ENCODE results near the gene H3-3A.
"Not testable (repeated sequence)": the region's sequence is repeated elsewhere in the genome, so short reads cannot be mapped to it uniquely, and the experiment has no call there.

Gene H3-3A

DNA sequence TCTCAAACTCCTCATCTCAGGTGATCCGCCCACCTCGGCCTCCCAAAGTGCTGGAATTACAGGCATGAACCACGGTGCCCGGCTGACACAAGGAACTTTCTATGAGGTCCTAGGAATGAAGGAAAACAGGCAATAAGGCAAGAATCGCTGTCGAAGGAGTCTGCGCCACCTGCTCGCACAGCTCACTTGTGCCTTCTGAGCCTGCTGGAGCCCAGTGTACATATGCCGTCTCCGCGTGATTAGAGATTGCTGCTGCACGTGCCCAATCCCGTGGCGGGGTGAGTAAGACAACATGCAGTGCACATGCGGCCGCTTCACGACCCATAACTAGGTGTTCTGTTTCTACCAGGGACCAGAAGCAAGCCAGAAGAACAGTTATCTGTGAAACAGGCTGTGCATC, 24.3 kb downstream of the H3-3A start:
- no peak for DNase-seq

DNA sequence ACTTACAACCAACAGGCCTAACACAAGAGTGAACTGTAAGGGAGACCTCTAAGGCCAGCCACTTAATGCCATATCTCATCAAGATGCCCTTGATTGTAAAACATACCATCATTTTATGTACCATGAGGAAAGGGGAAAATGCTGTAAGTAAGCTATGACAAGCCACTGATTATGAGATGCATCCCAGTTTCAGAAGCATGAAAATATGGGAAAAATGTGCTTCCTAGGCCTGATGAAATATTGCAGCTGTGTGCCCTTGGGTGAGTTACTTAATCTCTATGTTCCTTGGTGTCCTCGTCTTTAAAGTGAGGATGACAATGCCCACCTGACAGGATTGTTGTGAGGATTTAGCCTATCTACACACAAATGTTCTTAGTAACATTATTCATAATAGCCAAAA, 28.9 kb downstream of the H3-3A start:
- DNase-seq: no peak

DNA sequence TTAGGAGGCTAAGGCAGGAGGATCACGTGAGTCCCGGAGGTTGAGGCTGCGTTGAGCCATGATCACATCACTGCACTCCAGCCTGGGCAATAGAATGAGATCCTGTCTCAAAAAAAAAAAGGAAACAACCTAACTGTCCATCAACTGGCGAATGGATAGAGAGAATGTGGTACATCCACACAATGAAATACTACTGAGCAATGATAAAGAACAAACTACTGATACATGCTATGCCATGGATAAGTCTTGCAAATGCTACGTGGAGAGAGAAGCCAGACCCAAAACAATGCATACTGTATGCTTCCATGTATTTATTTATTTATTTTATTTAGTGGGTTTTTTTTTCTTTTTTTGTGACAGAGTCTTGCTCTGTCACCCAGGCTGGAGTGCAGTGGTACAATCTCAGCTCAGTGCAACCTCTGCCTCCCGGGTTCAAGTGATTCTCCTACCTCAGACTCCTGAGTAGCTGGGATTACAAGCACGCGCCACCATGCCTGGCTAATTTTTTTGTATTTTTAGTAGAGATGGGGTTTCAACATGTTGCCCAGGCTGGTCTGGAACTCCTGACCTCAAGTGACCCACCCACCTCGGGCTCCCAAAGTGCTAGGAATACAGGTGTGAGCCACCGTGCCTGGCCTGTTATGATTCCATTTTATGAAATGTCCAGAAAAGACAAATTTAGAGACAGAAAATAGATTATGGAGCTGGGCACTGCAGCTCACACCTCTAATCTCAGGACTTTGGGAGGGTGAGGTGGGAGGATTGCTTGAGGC, 29.7 kb downstream of the H3-3A start:
- not testable (repeated sequence) for DNase-seq

DNA sequence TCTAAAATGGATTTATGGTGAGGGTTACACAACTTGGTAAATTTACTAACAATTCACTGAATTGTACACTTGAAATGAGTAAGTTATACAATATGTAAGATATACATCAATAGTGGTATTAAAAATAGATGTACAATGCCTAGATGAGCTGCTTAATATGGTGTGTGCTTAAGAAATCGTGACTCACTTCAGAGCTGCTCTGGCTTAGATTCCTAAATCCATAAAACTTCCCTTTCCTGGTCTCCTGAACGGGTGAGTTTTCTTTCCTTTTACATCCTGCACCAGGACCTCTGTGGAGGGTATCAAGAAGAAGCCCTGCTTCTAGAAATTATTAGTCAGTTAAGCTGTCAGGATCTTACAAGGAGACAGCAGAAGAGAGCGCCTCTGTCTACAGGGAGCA, 30.4 kb downstream of the H3-3A start:
- no peak for DNase-seq

DNA sequence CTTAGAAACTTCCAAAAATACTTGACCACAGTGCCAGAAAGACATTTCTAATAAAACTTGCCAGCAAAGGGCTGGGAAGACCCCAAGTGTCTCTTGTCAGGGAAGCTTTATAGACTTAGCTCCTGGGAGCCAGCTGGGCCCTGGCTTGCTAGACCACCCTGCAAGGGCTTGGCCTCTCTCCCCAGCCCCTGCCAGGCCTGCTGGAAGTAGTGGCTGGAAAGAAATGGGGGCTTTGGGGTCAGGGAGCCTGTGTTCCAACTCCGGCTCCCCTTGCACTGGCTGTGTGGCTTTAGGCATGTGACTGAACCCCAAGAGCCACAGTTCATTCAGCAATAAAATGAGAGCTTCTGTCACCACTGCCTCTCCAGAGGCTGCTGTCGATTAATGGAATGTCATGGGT, 31.1 kb downstream of the H3-3A start:
- DNase-seq: no peak

DNA sequence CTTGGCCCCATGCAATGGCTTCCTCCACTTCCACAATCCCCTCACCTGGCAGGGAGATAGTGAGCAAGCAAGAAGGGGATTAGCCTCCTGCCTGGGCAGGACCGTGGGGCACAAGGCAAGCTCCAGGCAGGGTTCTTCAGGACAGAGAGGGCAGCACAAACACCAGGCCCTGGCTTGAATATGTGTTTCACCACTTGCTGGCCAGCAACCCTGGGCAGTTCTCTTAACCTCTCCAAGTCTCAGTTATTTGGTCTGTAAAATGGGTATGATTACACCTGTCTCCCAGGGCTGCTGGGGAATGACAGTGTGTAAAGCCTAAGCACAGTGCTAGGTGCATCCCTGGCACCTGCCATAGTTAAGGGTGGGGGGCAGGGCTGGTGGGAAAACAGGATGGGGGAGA, 31.9 kb downstream of the H3-3A start:
- DNase-seq: no peak

DNA sequence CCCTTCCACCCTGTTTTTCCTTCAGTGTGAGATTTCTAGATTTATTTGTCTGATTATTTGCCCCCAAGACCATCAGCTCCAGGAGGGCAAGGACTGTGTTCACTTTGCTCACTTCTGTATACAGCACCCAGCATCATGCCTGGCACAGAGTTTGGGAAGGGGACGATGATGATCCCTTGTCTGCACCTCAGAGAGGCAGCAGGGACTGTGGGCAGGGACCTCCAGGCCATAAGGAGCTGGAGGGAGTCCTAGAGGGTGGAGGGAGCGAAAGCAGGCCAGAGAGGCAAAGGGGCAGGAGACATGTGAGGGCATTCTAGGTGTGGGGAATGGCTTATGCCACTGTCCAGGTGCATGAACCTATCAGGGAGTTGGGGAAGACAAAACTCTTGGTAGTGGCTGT, 32.8 kb downstream of the H3-3A start:
- no peak for DNase-seq

DNA sequence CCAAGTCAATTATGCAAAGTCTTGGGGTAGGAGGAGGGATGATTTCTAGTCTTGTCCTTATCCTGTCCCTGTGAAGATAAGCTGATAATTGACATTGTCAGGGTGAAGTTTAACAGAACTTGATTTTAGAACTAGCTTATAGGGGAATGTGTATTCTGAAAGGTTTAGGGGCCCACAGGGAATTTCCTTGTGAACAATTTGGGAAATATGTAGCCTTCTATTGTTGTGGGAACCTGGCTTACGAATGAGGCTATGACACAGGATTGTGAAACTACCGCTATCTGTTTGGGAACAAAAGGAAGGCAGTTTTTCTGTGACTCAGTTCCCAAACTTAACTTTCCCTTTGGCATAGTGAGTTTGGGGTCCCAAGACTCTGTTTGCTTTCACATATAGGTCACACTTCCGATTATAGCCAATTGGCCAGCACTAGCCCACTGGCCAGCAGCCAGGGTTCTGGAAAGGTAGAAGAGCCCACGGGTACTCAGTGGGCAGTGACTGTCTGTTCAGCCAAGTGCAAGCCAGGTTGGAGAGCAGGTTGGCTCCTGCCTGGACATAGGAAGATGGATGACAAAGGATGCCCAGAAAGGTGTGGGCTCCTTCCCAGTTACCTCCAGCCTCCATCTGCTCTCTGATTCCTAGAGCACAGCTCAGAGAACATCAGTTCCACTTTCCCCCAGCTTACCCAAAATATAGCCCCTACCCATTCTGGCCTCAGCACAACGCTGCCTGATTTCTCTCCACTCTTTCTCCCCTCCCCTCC, 35.5 kb downstream of the H3-3A start:
- no peak for DNase-seq

DNA sequence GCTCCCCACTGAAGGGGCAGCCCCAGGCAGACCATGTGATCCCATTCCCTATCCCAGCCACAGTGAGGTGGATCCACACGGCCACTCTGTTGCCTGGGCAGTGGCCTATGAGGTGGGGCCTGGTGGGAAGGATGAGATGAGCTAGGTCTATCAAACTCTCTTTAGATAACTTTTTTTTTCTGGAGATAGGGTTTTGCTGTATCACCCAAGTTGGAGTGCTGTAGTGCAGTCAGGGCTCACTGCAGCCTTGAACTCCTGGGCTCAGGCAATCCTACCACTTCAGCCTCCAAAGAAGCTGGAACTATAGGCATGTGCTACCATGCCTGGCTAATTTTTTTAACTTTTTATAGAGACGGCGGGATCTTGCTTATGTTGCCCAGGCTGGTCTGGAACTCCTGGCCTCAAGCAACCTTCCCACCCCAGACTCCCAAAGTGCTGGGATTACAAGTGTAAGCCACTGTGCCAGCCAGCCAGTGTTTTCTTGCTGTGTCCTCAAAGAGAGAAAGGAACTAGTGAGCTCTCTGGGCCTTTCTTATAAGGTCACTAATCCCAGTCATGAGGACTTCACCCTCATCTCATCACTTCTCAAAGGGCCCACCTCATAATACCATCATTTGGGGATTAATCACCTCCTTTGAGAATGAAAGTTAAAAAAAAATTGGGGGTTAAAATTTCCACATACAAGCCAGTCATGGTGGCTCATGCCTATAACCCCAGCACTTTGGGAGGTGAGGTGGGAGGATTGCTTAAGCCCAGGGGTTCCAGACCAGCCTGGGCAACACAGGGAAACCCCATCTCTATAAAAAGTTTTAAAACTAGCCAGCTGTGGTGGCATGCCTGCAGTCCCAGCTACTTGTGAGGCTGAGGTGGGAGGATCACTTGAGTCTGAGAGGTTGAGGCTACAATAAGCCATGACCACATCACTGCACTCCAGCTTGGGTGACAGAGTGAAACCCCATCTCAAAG, 36.6 kb downstream of the H3-3A start:
- no peak for DNase-seq

DNA sequence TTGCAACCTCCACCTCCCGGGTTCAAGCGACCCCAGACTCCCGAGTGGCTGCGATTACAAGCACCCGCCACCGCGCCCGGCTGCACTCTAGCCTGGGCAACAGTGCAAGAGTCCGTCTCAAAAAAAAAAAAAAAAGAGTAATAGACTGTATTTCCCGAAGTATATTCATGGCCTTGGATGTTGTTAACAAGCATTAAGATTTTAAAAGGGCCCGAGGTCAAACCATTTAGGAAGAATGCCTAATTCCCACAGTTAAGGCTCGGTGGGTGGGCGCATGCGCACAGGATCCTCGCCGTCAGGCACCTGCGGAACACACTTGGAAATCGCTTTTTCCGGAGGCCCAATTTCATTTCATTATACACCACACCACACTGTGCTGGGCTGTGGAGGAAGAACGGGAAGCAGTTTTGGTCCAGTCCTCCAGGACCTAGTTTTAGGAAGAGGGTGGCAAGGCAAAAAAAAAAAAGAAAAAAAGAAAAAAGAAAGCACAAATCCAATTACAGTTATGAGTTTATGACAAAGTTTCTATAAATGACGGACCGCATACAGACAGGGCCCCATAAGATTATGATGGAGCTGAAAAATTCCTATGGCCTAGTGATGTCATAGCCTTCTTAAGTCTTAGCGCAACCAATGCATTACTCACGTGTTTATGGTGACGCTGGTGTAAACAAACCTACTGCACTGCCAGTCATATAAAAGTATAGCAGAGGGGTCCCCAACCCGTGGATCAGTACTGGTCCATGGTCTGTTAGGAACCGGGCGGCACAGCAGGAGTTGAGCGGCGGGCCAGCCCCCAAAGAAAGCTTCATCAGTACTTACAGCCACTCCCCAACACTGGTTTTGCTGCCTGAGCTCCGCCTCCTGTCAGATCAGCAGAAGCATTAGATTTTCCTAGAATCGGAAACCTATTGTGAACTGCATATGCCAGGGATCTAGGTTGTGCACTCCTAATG, 38.2 kb downstream of the H3-3A start:
- no peak for DNase-seq

DNA sequence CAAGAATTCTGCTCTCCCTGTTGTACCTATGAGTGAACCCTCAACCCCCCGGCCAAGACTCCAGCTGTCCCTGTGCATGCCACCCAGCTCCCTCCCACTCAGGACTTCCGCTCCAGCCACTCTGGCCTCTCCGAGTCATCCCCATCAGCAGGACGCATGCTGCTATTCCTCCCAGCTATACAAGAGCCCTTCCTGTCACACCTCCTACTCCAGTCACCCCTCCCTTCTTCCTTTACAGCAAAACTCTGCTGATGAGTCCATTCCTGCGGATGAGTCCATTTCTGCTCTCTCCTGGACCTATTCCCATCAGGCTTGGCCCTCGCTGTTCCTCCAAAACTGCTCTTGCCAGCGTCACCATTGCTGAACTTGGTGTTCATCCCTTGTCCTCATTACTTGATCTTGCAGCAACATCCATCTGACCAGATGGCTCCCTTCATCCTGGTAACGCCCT, 42.2 kb downstream of the H3-3A start:
- DNase-seq: no peak

DNA sequence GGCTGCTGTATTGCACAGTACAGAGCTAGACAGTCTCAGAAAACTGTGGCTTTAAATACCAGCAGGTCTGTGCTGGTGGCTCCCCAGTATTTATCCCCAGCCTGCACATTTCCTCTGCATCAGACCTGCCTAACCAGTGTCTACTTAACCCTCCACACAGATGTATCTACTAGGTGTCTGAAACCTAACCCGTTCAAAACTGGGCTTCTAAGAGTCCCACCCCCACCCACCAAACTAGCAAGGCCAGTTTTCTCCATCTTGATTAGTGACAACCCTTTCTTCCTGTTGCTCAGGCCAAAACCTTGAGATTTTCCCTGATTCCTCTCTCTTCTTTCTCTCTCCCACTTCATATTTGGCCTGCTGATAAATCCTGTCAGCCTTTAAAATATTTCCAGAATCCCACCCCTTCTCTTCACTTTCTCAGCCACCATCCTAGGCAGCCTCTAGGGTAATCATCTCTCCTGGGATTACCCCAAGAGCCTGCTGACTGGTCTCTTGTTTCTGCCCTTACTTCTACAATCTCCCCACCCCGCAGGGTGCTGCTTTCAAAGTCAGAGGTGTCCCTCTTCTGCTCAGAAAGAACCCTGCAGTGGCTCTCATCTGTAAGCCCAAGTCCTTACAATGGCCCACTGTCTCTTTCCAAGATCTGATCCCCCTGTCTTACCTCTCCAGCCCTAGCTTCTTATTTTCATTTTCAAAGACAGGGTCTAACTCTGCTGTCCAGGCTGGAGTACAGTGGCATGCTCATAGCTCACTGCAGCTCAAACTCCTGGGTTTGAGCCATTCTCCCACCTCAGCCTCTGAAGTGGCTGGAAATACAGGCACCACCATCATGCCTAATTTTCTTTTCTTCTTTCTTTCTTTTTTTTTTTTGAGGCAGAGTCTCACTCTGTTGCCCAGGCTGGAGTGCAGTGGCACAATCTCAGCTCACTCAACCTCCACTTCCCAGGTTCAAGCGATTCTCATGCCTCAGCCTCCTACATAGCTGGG, 45.2 kb downstream of the H3-3A start:
- DNase-seq: no peak

DNA sequence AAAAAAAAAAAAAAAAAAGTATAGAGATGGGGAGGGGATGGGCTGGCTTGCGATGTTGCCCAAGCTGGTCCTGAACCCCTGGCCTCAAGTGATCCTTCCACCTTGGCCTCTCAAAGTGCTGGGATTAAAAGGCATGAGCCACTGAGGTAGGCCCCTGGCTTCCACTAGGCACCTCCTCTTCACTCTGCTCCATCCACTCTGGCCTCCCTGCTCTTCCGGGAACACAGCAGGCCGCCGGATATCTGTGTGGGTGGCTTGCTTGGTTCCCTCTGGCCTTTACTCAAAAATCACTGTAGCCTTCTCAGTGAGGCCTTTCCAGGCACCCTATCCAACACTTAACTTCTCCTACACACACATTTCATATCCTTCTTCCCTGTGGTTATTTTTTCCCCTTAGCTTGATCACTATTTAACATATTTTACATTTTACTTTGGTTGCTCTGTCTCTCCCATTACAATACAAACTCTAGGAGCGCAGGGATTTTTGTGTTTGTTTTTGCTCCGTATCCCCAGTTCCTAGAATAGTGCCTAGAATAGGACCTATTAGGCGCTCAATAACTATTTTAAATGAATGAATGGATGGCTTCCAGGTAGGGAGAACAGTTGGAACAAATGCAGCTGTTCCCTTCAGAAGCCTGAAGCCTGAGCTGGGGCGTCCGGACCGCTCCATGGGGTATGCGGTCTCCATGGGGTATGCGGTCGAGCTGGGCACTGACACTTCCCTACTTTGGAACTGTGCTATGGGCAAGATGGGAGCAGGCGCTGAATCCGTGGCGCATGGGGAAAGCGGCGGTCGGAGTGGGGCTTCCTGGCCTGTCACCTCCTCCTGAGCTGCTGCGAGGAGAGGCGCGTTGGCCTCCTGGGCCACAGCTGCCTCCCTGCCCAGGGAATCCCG, 46.7 kb downstream of the H3-3A start:
- peak; percentile 70 for DNase-seq

DNA sequence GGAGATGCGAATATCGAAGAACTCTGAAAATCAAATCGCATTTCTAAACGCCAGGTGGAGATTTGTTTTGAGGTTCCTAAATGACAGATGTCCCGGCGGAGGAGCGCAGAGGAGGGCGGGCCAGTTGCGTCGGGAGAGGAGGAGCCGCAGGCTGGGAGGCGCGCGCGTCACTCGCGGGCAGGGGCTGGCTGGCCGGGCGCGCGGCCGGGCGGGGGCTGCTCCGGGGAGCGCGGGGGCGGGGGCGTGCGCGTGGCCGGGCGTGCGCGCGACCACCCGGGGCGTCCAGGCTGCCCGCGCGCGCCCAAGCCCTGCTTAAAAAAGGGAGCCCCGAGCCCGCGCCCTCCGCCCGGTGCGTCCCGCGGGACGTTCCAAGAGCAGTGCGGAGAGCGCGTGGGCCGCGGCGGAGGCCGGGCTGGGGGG, 47.3 kb downstream of the H3-3A start:
- peak; percentile 94 for DNase-seq

DNA sequence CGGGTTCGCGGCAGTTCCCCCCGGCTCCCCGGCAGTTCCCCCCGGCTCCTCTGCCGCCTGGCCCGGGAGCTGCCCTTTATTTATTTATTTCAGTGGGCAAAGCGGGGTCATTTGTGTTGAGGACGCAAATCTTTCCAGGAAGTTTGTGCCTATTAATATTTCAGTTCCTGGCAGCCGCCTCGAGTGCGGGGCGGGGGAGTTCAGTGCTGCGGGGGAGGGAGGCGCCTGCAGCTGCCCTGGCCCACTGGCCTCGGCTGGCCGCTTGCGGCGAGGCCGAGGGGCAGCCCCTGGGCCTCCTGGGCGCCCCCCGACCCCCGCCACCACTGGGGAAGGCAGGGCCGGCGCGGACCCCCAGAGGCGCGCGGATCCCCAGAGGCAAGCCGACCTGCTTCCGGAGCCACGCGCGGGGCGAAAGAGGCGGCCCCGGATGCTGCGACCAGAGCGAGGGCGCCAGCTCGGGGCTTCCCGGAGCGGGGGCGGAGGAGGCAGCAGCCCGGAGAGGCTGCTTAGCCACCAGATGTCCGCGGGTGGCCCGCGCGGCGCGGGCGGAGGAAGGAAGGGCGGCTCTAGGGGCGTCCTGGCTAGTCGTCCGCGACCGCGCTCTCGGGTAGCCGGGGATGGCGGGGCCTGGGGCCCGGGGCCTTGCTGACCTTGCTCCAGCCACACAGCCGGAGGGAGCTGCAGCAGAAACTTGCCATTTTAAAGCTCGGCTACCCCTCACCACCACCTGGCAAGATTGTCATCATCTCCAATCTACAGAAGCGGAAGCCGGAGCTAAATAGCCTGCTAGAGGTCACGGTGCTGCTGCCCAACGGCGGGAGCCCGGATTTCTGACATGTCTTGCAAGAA, 48.0 kb downstream of the H3-3A start:
- peak; percentile 87 for DNase-seq

DNA sequence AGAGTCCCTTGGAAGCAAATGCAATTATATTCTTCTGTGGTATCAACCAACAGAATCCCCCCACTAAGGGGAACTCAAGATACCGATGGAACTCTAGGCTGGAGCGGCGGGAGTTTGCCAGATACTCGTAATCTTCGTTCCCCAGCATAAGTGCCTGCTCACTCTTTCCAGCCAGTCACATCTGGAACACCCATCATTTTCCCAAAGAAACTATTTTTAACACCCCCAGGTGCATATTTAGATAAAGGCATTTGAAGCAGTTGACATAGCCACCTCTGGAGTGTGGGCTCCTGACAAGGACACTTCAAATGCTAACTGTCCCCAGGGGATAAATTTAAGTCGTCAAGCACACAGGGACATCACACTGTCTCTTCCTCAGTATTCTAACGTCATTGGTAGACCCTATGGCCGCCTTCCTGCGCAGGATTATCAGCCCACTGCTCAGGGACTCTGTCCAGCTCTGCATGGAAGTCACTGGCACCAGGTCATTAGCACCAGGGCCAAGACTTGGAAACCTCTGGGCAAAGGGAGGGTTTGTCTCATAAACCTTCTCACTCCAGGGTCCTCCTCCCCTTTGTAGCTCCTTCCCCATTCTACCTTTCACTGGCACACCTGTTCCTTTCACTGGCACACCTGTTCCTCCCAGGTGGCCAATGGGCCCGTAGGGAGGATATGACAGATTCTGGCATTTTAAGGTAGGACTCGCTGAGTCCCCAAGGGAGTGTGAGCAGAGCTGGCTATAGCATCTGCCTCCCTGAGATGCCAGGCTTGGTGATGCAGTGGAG, 48.8 kb downstream of the H3-3A start:
- no peak for DNase-seq

DNA sequence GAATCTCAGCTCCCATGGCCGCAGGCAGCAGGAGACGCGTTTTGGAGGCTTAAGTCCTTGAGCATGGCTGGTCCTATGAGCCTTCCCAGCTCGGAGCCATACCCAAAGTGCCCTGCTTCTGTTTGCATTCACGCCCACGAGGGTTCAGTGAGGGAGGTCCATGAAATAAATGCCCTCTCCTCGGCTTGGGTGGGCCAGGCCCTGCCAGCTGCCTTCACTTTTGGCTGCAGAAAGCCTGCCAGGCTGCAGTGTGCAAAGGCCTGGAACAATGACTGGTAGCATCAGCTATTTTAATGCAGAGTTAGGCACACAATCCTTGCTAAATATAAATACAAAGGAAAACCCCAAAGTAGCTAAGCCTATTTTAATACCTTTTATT, 49.4 kb downstream of the H3-3A start:
- peak; percentile 60 for DNase-seq

DNA sequence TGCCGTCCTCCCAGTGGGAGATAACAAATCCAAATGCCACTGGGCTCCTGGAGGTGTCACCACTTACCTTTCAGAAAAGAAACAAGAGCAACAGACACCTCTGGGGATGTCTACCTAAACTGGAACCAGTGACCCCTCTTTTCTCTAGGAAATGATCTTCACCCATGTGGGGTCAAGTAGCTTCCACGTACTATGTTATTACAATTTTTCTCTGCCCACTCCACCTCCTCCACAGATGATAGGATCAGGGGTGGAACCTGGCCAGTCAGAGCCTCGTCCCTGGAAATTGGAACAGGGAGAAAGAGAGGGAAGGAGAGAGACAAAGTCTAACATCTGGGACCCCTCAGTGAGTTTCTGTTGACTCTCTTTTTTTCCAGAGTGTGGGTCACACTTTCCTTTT, 50.1 kb downstream of the H3-3A start:
- DNase-seq: no peak
